Cardiac muscle cell (in vitro differentiated cells and primary cell): Measurements from ENCODE around the gene NMS. TPM values are rescaled to one million over a fixed set of nuclear protein-coding genes. Genes with fewer than 3 reads are reported as not detected.

Experiments
- DNase-seq, 2 donors: peaks; one replicate each; pipeline versions ENCODE4 v3.0.0 to v3.0.0-alpha.2; 2010 to 2017; ENCODE audit warnings: low read depth in 1 of 2, low spot score in 1 of 2
- H3K27ac ChIP-seq: fragments of 200-600 bp; sonication (generic); 2 replicates; pipeline ENCODE4 v1.5.1; 2016
- H3K27me3 ChIP-seq: fragments of 200-600 bp; sonication (generic); 2 replicates; pipeline ENCODE4 v1.6.0; 2016; ENCODE audit warnings: control low read depth
- H3K36me3 ChIP-seq: fragments of 200-600 bp; sonication (generic); 2 replicates; pipeline ENCODE4 v1.5.1; 2016; ENCODE audit warnings: control low read depth
- H3K4me1 ChIP-seq: fragments of 200-600 bp; sonication (generic); 2 replicates; pipeline ENCODE4 v1.8.1; 2017; ENCODE audit warnings: low read depth, mild to moderate bottlenecking, mixed run types
- H3K4me3 ChIP-seq: fragments of 200-600 bp; sonication (generic); 2 replicates; pipeline ENCODE4 v1.5.1; 2016; ENCODE audit warnings: mild to moderate bottlenecking
- H3K9me3 ChIP-seq: fragments of 200-600 bp; sonication (generic); 2 replicates; pipeline ENCODE4 v1.5.1; 2017; ENCODE audit warnings: low read depth, mild to moderate bottlenecking, control low read depth
- polyA plus RNA-seq: library from polyadenylated mRNA; unstranded; fragments of >200 nt; fragmentation: Nextera tagmentation; extraction: Ambion mirVana; gene quantifications from 2 replicates; pipeline ENCODE4 v1.2.1, GENCODE V29; 2016
- total RNA-seq: library from RNA; depleted of rRNA; stranded (reverse); fragments of >200 nt; gene quantifications from 2 replicates; pipeline ENCODE4 v1.2.3, GENCODE V29; 2016
- TF ChIP-seq, protein P1 (sequence below): IDR thresholded peaks from 2 replicates; pipeline ENCODE4 v1.5.1; 2012; ENCODE audit warnings: low read depth, mild to moderate bottlenecking, low read length

NMS gene
- total and polyA plus RNA-seq, 2 experiments from 2014 or later: not detected

DNA sequence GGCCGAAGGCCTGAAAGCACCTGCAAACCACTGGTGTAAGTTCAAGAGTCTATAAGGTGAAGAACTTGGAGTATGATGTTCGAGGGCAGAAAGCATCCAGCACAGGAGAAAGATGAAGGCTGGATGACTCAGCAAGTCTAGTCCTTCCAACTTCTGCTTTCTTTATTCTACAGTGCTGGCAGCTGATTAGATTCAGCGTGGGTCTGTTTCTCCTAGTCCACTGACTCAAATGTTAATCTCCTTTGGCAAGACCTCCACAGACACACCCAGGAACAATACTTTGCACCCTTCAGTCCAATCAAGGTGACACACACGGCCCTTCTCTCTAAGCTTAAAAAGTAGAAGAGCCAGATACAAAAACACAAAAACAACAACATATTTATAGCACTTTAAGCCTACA lies 43.4 kb downstream of the NMS start:
- H3K4me3 ChIP-seq: no peak overlapping the region
- no peaks in the 10 kb centered on the region for H3K27me3 ChIP-seq
- TF ChIP-seq, protein P1, sequence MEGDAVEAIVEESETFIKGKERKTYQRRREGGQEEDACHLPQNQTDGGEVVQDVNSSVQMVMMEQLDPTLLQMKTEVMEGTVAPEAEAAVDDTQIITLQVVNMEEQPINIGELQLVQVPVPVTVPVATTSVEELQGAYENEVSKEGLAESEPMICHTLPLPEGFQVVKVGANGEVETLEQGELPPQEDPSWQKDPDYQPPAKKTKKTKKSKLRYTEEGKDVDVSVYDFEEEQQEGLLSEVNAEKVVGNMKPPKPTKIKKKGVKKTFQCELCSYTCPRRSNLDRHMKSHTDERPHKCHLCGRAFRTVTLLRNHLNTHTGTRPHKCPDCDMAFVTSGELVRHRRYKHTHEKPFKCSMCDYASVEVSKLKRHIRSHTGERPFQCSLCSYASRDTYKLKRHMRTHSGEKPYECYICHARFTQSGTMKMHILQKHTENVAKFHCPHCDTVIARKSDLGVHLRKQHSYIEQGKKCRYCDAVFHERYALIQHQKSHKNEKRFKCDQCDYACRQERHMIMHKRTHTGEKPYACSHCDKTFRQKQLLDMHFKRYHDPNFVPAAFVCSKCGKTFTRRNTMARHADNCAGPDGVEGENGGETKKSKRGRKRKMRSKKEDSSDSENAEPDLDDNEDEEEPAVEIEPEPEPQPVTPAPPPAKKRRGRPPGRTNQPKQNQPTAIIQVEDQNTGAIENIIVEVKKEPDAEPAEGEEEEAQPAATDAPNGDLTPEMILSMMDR: no peak
- no peaks in the 10 kb centered on the region for H3K36me3 ChIP-seq
- H3K9me3 ChIP-seq: no peaks in the 10 kb centered on the region
- H3K4me1 ChIP-seq: no peaks in the 10 kb centered on the region
- DNase-seq: peak in 1 of 2 donors; percentile 4
- H3K27ac ChIP-seq: no peak overlapping the region

DNA sequence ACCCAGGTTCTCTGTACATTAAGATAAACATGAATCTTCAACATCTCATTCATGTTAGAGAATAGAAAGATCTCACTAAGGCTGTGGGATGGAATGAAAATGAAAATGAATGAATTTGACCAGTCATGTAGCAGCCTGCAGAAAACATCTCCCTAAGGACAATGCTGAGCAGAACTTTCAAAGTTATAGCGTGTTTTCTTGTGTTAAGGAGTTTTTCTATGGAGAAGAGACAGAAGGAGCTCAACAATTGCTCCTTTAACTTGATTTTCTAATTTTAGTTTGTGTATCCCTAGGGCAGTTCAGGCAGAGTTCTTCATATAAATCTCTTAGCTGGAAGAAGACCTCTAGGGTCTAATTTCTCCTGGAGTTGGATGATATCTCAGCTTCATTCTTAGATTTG lies 47.3 kb downstream of the NMS start:
- Histone ChIP-seq H3K36me3 (no peaks in the 10 kb centered on the region), H3K9me3 (no peaks in the 10 kb centered on the region), H3K27me3 (no peaks in the 10 kb centered on the region), H3K27ac (no peak overlapping the region), H3K4me1 (no peaks in the 10 kb centered on the region), H3K4me3 (no peak overlapping the region)
- TF ChIP-seq, protein P1: no peak
- DNase-seq: no peak

DNA sequence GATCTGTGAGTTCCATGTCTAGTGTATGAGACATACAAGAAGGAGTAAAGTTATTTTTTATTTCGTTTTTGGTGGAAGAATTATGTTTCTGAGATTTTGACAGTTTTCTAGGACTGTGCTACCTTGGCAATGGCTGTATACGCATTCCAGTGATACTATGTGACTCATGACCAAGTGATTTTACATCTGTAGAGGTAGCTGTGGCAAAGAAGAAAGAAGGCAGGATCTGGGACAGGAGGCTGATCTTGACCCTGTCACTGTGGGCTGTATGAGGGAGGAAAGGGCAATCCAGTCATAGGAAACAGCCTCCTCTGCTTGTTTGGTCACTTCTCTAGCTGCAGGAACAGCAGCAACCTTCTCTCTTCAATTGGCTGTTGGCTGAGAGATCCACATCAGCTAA lies 48.5 kb downstream of the NMS start:
- no peaks in the 10 kb centered on the region for H3K4me1 ChIP-seq
- H3K27ac ChIP-seq: no peak overlapping the region
- no peak overlapping the region for H3K4me3 ChIP-seq
- H3K27me3 ChIP-seq: no peaks in the 10 kb centered on the region
- TF ChIP-seq, protein P1: no peak
- H3K9me3 ChIP-seq: no peaks in the 10 kb centered on the region
- no peak for DNase-seq
- H3K36me3 ChIP-seq: no peaks in the 10 kb centered on the region

DNA sequence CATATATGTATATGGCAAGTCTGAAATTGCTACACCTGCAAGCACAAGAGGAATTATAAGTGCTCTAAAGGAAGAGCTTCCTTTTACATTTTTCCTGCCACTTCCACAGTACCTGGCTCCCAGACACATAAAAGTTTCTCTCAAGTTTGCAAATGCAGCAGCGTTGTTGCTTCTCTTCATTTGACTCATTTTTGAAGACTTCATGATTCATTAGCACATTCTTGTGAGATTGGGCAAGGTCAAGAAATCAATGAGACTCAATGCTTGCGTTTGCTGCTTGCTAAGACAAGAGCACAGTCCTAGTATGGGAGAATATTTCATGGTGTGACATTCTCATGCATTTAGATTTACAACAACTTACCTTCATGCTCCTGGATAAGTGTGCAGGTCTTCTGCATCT lies 49.9 kb downstream of the NMS start:
- no peak for DNase-seq
- Histone ChIP-seq H3K4me1 (no peaks in the 10 kb centered on the region), H3K27me3 (no peaks in the 10 kb centered on the region), H3K36me3 (no peaks in the 10 kb centered on the region), H3K27ac (no peak overlapping the region), H3K4me3 (no peak overlapping the region), H3K9me3 (no peaks in the 10 kb centered on the region)
- TF ChIP-seq, protein P1: no peak

DNA sequence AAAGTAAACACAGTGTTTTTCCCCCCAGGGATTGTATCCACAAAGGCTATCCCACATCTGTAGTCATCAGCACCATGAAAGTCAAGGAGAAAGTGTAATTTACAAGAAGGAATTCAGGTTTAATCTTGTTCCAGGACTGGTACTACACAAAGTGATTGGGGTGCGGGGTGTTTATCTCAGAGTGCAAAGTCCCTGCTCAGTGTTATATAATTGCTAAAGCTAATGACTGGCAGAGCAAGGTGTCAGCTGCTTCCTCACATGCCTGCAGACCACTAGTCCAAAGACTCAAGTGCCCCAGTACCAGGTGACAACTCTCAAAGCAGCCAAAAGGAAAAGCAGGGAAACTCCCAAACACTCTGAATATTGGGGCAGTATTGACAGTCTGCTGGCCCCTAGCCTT lies 52.1 kb downstream of the NMS start:
- Histone ChIP-seq H3K4me1 (no peaks in the 10 kb centered on the region), H3K36me3 (no peaks in the 10 kb centered on the region), H3K4me3 (no peak overlapping the region), H3K27me3 (no peaks in the 10 kb centered on the region), H3K9me3 (no peaks in the 10 kb centered on the region), H3K27ac (no peak overlapping the region)
- DNase-seq: no peak
- TF ChIP-seq, protein P1: no peak

DNA sequence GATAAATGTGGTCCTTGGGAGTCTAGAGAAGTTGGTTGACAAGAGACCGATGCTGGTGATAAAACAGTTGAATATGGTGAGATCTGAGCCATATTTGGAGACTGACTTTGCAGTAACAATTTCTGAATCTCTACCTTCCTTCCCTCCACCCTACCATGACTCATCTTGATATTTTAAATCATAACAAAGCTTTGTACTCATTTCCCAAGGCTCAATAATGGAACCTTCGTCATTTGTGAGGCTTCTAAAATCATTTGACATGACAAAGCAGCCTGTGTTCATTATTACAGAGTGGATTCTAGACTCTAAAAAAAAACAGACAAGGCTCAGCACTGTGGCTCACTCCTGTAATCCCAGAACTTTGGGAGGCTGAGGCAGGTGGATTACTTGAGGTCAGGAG lies 54.0 kb downstream of the NMS start:
- Histone ChIP-seq H3K36me3 (no peaks in the 10 kb centered on the region), H3K9me3 (no peaks in the 10 kb centered on the region), H3K27ac (no peak overlapping the region), H3K4me3 (no peak overlapping the region), H3K27me3 (no peaks in the 10 kb centered on the region), H3K4me1 (no peaks in the 10 kb centered on the region)
- DNase-seq: no peak
- TF ChIP-seq, protein P1: no peak
